NCI-H1417 treated with DMSO at 0.1 percent for 48 hours (cell line): ENCODE measurements around the gene TNFAIP3.

ENCODE experiments used
- DNase-seq: peaks from one replicate; lab custom pipeline; 2025; lab: John Stamatoyannopoulos, UW

TNFAIP3 gene

DNA sequence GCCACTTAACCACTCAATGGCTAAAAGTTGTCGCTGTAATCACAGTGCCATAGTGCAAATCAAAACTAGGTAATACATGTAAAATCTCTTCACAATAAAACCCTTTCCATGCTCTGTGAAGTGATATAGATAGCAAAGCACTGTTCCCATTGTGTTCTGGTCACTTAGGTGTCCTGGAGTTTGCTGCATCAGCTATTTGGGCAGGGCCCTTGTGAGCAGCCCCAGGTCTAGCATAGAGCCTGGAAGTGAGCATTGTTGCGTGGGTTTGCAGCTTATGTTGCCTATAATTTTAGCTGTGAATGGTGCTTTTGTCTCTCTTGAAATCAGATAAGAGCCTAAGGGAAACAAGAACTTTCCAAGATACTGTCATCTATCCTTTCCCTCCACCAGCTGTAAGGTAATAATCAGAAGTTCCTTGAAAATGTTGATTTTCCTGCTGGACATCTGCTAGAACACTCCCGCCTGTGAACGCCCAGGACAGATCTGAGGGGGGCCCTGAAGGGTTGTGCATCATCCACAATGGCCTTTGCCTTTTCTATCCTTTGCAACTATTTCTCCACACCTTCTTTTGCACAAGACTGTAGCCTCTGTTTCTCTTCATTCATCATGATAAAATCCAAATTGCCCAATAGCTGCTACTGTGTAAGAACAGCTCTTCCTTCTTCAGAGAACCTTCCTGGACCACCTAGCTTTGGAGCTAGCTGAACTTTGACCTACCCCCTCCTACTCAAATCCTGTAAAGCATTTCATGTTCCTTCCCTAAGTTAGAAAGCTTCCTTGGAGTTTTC is 57.0 kb downstream of the TNFAIP3 start:
- DNase-seq, result no peak

DNA sequence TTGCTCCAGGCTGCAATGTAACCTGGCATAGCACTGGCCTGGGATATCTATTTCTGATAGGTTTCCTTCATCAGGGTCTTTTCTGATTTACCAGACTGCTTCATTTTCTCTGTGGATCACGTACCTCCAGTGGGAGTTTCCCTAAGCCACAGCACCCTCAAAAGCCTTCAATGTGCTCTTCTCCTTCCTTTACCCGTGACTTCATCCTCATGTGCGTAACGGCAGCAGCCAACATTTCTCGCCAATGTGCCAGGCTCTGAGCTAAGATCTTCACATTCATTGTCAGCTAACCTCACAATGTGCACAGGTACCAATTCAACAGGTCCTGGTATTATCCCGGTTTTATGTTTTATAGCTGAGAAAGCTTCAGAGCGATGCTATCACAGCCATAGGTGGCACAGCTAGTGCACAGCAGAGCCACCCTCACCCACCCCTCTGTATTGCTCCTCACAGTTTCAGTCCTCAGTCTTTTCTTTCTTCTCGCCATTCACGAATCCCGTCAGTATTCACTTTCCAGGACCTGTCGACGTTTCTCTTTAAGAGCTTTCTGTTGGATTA is 58.2 kb downstream of the TNFAIP3 start:
- DNase-seq, result no peak

DNA sequence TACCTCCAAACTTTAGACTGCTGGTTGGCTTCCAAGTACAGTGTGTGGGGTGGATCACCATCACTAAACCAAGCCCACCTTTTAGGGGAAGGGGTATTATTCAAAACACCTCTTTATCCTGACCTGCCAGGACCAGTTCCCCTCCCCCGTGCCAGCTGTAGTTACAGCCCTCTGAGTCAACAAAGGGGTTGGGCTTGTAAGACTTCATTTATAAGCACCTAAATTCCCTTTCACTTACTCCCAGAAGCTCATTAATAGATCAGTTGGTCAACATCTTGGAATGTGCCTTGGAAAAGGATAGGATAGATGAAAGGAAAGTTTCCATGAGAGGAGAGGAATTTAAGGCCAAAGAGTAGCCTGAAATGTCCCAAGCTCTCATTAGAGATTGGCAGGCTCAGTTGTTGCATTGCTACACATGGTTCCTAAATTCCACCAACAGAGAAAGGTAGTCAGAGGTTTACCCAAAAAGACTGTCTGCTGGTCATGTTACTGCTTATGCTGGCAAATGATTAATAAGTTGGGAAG is 59.2 kb downstream of the TNFAIP3 start:
- no peak for DNase-seq

DNA sequence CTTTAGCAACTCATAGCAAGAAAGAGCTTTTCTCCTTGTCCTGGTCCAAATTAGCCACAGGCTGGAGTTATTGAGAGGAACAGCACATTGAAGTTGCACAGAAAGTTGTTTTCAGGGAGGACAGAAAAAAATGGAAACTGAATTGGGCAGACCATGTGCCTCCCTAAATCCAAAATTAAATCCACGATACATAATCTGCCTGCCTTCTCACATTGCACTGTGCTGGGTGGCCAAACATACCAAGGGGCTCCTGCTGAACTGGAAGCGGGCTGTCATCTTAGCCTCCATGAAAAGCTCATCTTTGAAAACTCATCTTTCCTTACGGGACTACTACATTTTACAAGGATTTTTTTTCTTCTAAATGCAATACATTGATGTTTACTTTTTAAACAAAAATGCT is 59.9 kb downstream of the TNFAIP3 start:
- DNase-seq, result no peak

DNA sequence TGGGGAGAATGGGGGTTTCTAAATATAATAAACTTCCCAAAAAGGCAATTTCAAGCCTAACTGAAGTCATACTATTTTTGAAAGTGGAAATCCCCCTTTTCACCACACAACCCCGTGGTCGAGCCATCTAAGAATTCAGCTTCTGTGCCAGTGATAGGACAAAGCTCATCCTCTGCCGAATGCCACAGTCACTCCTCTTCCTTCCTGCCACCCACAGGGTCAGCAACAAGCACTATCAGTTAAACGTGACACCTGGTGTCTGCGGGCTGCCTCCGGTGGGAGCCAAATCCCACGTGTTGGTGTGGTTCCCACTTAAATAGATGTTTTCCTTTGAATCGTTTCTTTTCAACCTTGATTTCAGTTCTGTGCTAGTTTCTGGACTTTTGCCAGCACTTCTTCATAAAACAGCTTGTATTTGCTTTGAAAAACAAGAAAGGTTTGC is 60.7 kb downstream of the TNFAIP3 start:
- DNase-seq, result no peak

DNA sequence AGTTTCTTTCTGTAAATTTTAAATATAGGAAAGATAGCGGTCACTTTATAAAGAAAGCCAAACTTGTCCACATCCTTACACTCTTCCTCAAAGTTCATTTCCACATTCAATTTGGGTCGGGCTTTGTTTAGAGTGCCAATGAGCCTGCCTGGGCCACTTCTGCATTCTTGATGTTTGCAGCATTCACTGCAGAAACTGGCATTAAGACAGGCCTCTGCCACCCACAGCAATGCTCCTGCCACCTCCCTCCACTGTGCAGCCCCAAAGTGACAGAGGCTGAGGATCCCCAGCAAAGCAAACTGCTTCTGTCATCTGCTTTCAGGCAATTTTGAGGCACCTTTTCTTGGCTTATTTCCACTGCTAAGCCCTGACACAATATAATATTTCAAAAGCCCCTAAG is 61.2 kb downstream of the TNFAIP3 start:
- DNase-seq, result no peak

DNA sequence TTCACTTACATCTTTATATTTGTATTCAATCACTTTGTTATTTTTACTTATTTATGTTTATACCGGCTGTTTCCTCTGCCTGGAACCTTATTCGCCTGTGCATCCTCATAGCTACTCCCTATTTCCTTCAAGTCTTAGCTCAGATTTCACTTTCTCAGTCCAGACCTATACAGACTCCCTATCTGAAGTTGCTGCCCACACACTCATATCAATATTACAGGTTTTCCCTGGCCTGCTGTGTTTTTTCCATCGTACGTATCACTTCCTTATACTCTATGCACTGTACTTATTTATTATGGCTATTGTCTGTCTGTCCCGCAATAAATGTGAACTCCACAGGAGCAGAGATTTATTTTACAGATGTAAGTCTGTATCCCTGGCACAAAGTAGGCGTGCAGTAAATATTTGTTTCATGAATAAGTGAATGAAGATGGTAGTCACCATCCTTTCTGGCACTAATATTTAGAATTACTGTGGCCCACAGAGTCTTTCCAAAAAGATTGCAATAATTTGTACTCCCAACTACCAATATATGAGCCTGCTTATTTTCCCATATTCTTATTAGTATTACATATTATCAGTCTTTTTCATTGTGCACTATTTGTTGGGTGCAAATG is 64.9 kb downstream of the TNFAIP3 start:
- no peak for DNase-seq
